A172 (cell line): ENCODE data around the gene NAT8. TPM values are rescaled to one million over a fixed set of nuclear protein-coding genes. Genes with fewer than 3 reads are reported as not detected.
"Not testable (repeated sequence)": the region's sequence is repeated elsewhere in the genome, so short reads cannot be mapped to it uniquely, and the experiment has no call there.

Experiments
- DNase-seq: peaks from one replicate; pipeline ENCODE4 v3.0.0-alpha.2; 2015; ENCODE audit warnings: low spot score
- total RNA-seq: library from RNA; depleted of rRNA; stranded (reverse); fragments of >200 nt; shearing (Covaris generic); gene quantifications from 2 replicates; pipeline ENCODE4 v1.2.3, GENCODE V29; 2014; rRNA removed

The NAT8 gene, protein sequence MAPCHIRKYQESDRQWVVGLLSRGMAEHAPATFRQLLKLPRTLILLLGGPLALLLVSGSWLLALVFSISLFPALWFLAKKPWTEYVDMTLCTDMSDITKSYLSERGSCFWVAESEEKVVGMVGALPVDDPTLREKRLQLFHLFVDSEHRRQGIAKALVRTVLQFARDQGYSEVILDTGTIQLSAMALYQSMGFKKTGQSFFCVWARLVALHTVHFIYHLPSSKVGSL
- total RNA-seq = not detected in 2 replicates

DNA sequence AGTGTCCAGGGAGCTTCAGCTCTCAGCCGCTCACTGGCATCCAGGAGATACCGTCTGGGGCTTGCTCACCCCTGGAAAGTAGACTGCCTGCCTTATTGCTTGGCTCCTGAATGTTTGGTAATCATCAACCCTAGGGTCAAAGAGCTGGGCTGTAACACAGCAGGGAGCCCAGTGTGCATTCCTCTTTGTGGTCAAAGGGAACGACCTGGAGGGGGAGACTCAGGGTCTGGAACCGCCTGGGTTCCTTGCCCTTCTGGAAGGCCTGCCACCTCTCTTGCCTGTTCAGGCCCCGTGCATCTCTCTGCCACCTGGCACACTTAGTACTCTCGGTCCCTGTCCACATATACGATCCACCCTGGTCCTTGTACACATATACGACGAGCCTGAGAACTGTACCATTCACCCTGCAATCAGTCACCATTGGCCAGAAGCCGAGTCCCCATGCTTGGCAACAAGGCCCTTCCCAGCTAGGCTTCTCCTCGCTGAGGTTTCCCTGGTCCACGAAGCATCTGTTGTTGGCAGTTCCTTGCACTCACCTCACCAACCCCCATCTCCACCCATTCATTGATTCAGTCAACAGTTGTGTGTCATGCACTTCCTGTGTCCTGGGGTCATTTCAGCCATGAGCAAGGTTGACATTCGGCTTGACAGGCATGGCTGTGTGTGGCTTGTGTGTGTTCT, at the start of gene NAT8:
Gene NAT8 (minus strand): TSS at position 85 of the 681 bp plus-strand sequence. CDS start 794 bp downstream, outside the sequence.
- DNase-seq = no peak

DNA sequence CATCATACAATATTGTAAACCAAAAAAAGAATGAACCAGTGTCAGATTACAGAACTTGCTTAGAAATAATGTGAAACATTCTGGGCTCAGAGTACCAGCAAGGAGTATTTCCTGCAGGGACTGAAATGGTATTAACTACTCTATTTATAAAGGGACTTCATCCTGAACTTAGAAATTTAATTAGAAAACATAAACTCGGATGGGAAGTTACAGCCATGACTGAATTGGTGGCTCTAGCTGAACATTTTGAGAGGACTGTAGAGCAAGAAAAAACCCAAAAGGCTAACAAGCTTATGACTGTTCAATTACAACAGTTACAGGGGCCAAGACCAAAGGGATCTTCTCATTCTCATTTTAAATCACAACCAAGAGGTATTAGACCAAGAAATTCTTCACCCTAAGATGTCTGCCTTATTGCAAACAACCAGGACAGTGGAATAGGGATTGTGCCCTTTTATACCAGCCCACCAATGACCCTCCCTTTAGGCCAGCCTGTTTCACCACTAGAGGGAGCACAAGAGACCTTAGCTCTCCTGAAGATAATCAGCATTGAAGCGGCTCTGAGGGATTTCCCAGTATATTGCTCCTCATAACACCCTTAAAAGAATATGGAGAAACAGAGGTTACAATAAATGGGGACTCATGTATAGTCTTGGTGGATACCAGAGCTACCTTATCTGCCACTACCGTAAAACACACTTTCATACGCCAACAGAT, 48.3 kb upstream of the NAT8 start:
- DNase-seq = peak; percentile 38

DNA sequence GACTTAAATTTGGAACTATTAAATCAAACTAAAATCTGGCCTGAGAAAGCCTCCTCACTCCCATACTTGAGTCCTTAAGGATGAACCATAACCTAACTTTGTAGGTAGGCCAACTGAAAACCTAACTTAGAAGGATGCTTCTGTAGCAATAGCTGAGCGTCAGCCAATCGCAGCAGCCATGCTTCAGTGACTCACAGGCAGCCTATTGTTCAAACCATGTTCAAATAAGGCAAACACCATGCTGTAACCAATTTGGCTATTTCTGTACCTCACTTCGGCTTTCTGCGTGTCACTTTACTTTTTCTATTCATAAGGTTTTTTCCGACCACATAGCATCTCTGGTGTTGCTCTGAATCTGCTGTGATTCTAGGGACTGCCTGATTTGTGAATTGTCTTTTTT, 46.3 kb upstream of the NAT8 start:
- not testable (repeated sequence) for DNase-seq

DNA sequence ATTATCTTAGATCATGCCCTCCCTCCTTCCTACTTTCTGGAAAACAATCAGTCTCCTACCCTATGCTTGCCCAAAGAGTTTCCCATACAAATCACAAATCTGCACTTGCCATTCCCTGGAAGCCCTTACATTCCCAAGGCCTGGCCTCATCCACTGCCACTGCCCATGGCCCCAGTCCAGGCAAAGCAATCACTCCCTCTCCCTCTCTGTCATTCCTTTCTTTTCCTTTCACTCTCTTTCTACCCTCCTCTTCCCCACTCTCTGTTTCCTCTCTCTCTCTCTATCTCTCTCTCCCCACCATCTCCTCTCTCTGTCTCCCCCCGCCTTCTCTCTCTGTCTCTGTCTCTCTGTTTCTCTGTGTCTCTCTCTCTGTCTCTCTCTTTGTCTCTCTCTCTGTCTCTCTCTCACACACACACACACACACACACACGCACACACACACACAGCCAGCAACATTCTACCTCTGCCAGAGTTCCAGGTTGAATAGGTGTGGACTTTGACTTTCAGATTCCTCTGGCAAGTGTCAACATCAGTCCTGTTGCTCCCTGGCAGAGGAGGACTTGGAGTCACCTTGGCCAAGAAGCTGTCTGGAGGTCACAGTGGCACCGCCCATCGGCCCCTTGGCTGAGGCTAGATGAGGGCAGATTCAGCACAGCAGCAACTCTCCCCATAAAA, 43.7 kb upstream of the NAT8 start:
- peak; percentile 4 for DNase-seq

DNA sequence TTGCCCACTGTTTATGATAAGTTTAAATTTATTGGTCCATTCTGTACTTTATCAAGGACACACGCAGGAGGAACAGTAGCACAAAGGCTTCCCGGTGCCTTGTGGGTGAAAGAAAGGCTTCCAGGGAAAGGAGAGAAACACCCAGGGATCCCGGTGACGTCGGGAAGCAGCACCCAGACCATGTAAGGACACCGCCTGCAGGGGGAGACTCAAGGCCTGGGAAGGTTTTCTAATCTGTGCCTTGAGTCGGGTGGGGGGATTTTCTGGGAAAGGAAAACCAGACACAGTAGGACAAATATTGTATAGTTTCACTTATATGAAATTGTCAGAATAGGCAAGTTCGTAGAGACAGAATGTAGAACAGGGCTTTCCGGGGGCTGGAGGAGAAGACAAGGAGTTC, 42.7 kb upstream of the NAT8 start:
- DNase-seq = not testable (repeated sequence)

DNA sequence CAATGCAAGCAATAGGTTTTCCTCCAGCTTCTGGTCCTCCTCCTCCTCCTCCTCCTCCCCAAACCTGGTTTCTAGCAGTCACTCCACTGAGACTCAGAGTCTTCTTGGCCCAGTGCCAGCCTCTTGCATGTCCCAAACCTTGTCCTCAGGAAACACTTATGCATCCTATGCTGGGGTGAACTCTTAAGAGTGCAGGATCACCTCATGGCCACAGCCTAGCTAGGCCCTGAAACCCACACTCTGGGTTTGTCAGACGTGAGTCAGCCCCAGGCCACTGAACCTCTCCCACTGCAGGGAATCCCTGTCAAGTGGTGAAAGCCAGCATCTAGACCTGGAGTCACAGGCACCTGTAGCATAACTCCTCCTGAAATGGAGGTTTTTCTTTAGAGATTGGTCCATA, 42.1 kb upstream of the NAT8 start:
- not testable (repeated sequence) for DNase-seq

DNA sequence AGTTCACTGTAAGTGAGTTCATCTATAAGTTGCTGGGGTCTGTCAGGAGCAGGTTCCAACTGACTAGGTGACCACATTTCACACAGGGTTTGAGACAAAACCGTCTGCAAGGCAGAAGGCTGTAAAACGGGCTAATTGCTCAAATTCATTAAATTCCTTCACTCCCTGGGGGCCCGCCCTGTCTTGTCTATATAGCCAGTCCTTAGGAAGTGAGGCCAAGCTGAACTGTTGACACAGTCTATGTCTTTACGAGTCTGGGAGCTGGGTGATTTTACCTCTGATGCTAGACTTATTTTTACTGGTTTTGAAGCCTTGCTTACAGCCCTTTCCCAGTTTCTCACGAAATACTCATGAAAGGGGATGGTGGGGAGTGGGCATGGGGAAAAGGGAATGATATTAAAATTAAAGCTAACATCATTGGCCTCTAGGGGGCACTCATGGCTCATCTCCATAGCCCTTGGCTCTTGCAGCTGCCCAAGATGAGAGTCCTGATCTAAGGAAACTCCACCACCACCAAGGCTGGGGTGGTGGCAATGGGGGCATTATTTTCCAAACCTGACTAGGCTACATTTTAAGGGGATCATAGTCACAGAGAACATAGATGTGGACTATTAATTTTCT, 37.8 kb upstream of the NAT8 start:
- peak; percentile 44 for DNase-seq

DNA sequence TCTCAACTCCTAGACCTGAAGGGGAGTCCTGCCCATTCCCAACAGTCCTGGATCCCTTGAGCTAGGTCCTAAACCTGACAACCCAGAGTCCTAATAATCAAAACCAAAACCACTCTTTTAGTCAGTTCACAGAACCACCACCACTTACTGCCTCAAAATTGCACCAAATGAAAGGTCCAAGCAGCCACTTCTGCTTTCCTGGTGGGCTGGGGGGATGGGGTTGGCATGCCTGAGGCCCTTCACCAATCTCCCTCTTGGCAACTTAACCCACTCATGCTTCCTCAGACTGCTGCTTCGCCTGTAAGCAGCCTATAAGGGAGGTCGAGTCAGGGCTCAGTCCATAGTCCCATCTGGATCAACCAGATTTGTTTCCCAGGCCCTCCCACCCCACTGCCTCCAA, 37.0 kb upstream of the NAT8 start:
- DNase-seq = not testable (repeated sequence)

DNA sequence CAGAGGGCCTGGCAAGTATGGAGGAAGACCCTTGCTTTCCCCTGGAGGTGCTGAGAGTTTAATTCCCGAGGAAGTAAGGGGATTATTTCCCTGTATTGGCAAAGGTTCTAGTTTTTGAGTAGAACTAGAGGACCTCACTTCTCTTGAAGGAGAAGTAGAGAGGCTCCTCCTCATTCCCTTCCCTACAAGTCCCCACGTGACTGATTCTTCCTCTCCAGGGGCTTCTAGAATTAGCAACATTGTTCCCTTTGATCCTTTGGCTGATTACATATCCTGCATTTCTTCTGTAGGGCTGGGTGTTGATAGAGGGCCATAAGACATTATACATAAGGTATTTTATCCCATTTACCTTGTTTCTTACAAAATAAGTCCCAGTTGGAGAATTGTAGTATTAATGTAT, 35.8 kb upstream of the NAT8 start:
- not testable (repeated sequence) for DNase-seq

DNA sequence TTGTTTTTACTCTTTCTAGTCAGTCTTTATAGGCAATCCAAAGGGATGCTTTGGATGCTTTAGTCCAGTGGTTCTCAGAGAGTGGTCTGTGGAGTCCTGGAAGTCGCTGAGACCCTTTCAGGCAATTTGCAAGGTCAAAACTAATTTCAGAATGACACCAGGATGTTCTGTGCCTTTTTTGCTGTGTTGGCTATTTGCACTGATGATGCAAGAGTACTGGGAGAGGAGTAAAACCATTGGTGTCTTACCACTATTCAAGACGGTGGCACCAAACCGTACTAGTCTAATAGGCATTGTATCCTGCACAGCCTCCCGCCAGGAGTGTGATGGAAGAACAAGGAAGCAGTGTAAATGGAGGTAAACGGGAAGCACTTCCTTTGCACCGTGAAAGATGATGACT, 34.0 kb upstream of the NAT8 start:
- DNase-seq = not testable (repeated sequence)

DNA sequence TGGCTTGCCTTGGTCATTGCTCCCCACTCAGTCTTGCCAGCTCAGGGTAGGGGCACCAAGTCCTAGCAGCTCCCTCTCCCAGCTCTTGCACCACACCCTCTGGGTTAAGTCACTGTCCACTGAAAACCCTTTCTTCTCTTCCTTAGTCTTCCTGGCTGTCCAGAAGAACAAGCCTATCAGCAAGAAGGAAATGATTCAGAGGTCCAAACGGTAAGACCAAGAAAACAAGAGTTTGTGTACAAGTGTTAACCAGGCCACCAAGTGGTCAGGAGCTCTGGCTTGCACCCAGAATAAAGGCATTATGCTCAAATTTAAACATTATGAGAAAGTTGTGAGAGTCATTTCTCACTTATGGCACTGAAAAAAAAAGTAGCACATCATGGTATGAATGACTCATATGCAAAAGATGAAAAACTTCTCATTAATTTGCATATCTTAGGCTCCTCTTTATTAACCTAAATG, 32.5 kb upstream of the NAT8 start:
- not testable (repeated sequence) for DNase-seq

DNA sequence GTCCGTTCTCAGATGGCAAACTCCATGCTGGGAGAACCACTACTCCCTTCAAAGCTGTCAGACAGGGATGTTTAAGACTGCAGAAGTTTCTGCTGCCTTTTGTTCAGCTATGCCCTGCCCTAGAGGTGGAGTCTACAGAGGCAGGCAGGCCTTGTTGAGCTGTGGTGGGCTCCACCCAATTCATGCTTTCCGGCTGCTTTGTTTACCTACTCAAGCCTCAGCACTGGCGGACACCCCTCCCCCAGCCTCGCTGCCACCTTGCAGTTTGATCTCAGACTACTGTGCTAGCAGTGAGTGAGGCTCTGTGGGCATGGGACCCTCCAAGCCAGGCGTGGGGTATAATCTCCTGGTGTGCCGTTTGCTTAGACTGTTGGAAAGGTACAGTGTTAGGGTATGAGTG, 27.8 kb upstream of the NAT8 start:
- DNase-seq = not testable (repeated sequence)

DNA sequence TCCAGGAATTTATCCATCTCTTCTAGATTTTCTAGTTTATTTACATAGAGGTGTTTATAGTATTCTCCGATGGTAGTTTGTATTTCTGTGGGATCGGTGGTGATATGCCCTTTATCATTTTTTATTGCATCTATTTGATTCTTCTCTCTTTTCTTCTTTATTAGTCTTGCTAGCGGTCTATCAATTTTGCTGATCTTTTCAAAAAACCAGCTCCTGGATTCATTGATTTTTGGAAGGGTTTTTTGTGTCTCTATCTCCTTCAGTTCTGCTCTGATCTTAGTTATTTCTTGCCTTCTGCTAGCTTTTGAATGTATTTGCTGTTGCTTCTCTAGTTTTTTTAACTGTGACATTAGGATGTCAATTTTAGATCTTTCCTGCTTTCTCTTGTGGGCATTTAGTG, 25.0 kb upstream of the NAT8 start:
- not testable (repeated sequence) for DNase-seq

DNA sequence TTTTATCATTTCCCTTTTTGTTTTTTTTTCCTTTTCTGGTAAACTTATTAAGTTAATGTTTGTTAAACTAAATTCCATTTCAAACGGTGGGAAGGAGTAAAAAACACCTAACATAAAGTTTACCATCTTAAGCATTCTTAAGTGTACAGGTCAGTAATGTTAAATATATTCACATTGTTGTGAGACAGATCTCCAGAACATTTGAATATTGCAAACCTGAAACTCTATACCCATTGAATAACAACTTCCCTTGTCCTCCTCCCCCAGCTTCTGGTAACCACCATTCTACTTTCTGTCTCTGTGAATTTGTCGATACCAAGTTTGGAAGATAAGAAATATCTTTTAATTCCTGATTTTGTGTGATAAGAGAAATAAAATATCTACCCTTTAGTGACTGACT, 12.0 kb upstream of the NAT8 start:
- no peak for DNase-seq

DNA sequence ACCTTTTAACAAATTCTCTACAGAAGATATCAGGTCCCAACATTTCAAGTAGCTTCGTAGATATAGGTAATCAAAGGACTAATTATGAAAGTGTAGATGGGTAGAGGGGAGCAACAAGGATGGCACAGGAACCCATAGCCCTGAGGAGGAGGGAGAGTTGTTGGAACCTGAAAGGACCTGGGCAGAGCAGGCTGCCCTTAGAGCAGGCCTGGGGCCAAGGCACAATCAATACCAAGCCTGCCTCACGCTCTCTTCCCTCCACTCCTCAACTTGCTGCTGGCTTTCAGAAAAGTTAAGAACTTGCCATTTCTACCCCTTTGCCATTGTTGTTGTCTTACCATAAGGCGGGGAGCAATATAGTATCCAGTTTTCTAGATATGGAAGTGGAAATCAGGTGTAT, 10.1 kb upstream of the NAT8 start:
- DNase-seq = no peak

DNA sequence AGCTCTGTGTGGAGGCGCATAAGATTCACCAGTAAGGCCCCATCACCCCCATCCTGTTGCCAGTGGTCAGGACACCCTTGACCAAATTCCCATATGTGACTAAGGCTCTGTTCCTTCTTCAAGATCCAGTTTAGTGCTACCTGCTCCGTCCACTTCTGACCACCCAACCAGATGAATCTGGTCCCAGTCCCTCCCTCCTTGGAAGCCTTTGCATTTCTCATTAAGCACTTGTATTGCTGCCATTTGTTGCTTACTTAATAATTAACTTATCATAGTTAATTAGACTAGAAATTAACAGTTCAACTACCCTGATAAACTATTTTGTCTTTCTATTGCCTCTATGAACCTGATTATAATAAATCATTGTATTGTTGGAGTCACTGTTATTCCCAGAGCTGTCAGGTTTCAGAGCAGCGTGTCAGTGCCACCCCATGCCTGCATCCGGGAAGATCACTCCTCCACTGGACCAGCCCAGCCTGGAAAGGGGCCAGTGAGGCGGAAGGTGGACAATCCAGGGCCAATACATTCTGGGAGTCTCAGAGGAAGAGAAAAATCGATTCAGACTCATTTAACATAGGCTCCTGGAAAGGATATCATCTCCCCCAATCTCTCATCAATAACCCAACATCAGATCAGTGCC, 9.5 kb upstream of the NAT8 start:
- no peak for DNase-seq

DNA sequence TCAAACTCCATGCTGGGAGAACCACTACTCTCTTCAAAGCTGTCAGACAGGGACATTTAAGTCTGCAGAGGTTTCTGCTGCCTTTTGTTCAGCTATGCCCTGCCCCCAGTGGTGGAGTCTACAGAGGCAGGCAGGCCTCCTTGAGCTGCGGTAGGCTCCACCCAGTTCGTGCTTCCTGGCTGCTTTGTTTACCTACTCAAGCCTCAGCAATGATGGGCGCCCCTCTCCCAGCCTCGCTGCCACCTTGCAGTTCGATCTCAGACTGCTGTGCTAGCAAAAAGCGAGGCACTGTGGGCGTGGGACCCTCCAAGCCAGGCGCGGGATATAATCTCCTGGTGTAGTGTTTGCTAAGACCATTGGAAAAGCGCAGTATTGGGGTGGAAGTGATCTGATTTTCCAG, 5.5 kb upstream of the NAT8 start:
- DNase-seq = not testable (repeated sequence)

DNA sequence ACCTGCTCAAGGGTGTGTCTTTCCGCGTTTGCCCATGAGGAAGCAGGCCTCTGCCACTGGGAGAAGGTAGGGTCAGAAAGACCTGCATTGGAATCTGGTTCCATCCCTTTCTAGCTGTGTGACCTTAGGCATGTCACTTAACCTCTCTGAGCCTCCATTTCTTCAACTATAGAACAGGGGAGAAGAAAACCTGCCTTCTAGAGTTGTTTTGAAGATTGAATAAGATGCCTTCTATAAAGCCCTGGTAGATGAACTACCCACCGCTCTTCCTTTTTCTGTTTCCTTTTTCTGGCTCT, 507 bp downstream of the NAT8 start:
- no peak for DNase-seq

DNA sequence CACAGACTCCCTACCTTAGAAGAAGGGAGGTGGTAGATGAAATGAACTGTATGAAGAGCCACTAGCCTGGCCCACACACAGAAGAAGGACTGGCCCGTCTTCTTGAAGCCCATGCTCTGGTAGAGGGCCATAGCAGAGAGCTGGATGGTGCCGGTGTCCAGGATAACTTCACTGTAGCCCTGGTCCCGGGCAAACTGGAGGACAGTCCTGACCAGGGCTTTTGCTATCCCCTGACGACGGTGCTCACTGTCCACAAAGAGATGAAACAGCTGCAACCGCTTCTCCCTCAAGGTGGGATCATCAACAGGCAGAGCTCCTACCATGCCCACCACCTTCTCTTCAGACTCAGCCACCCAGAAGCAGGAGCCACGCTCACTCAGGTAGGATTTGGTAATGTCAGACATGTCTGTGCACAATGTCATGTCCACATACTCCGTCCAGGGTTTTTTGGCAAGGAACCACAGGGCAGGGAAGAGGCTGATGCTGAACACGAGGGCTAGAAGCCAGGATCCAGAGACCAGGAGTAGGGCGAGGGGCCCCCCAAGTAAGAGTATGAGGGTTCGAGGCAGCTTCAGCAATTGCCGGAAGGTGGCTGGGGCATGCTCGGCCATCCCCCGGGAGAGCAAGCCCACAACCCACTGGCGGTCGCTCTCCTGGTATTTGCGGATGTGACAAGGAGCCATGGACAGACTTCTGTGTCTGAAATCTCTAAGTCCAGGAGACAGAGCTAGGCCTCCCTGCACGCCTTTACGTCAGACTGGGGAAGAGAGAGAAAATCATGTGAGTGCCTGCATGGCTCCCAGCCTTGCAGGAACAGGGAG, 1.1 kb downstream of the NAT8 start:
- no peak for DNase-seq

DNA sequence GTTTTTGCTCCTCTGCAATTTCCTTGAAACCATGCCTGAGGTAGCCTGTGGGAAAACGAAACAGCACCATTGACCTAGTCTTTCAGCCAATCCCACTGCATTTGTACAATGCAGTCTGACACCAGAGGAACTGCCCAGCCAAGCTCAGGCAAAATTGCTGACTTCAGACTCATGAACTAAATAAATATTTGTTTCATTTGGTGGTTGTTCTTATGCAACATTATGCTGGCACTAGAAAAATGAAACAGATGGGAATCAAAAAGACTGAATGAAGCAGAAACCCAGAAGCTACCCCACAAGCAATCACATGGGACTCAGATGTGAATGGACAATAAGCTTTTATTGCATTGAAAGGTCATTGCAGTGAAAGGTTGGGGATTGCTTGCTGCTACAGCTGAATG, 1.7 kb downstream of the NAT8 start:
- DNase-seq = no peak

DNA sequence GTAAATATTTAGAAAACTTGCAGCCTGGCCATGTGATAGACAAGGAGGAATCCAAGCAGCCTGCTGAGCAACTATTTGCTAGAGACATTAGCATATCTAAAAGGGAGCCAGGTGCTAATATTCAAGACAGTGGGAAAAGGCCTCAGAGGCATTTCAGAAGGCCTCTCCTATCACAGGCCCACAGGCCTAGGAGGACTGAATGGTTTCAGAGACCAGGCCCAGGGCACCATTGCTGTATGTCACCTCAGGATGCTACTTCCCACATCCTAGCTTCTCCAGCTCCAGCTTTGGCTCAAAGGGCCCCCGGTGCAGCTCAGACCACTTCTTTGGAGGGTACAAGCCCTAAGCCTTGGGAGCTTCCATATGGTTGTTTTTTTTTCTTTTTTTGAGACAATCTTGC, 3.8 kb downstream of the NAT8 start:
- no peak for DNase-seq
